B cell (primary cell): ENCODE results near the gene SZT2. TPM values are rescaled to one million over a fixed set of nuclear protein-coding genes. Genes with fewer than 3 reads are reported as not detected.

Experiments used
- ATAC-seq: fragments of 200-7000 bp; cut with Tn5 transposase; one replicate; pipeline ENCODE4 v1.10.0; 2021; ENCODE audit warnings: low read depth, mild to moderate bottlenecking, moderate number of reproducible peaks, moderate library complexity
- CTCF ChIA-PET: fragments of 350-600 bp; sonication (Branson Sonifier 250); formaldehyde crosslinking; loops from one replicate; lab custom pipeline; 2021; ENCODE audit warnings: antibody characterized with exemption, inconsistent platforms; lab: Charles Lee
- POLR2A ChIA-PET: fragments of 350-600 bp; sonication (Branson Sonifier 250); formaldehyde crosslinking; loops from one replicate; lab custom pipeline; 2021; ENCODE audit warnings: antibody characterized with exemption; lab: Charles Lee
- DNase-seq: peaks from one replicate; pipeline ENCODE4 v3.0.0; 2013
- H2AFZ ChIP-seq: 2 replicates; pipeline ENCODE4 v1.6.1; 2012; ENCODE audit warnings: mild to moderate bottlenecking, low read depth, low read length; ENCODE audit not compliant: insufficient read depth, poor library complexity, severe bottlenecking
- H3K27ac ChIP-seq, 2 donors: 1 replicate in 1 of 2; 2 replicates in 1 of 2; pipeline ENCODE4 v1.5.1; 2012 to 2013; ENCODE audit warnings: low read length in 2 of 2, mild to moderate bottlenecking in 2 of 2, moderate library complexity in 1 of 2
- H3K27me3 ChIP-seq, 4 experiments: fragments of 200-600 bp in 1 of 4; sonication (generic) in 1 of 4; replicated peaks in 1 of 4; 1 replicate in 2 of 4; 2 replicates in 2 of 4; pipeline versions ENCODE4 v1.6.1 to v1.7.0; 2013 to 2016; ENCODE audit warnings: low read length in 3 of 4, mild to moderate bottlenecking in 2 of 4, mixed read lengths in 1 of 4, moderate library complexity in 1 of 4; ENCODE audit not compliant: insufficient read depth in 4 of 4, control insufficient read depth in 3 of 4; ENCODE audit errors: control extremely low read depth in 1 of 4
- H3K36me3 ChIP-seq, 2 experiments: replicated peaks in 1 of 2; 1 replicate in 1 of 2; 2 replicates in 1 of 2; pipeline versions ENCODE4 v1.6.1 to v1.7.1; 2013; ENCODE audit warnings: low read length in 1 of 2; ENCODE audit not compliant: insufficient read depth in 2 of 2, control insufficient read depth in 1 of 2; ENCODE audit errors: control extremely low read depth in 1 of 2, extremely low read depth in 1 of 2
- H3K4me1 ChIP-seq, 2 donors: fragments of 200-600 bp in 1 of 2; sonication (generic) in 1 of 2; 1 replicate in 1 of 2; 2 replicates in 1 of 2; pipeline versions ENCODE4 v1.5.1 to v1.6.1; 2013 to 2017; ENCODE audit warnings: low read length in 2 of 2; ENCODE audit not compliant: control insufficient read depth in 2 of 2, insufficient read depth in 2 of 2
- H3K4me2 ChIP-seq: replicated peaks from 2 replicates; pipeline ENCODE3; 2012; ENCODE audit warnings: mild to moderate bottlenecking, low read depth, low read length; ENCODE audit not compliant: poor library complexity, severe bottlenecking
- H3K4me3 ChIP-seq, 5 experiments: fragments of 200-600 bp in 1 of 5; sonication (generic) in 1 of 5; 1 replicate in 3 of 5; 2 replicates in 2 of 5; pipeline versions ENCODE4 v1.5.1 to v1.7.0; 2011 to 2016; ENCODE audit warnings: low read length in 4 of 5, mild to moderate bottlenecking in 4 of 5, low read depth in 2 of 5, control low read depth in 1 of 5, moderate library complexity in 1 of 5; ENCODE audit not compliant: insufficient read depth in 1 of 5; ENCODE audit errors: control extremely low read depth in 1 of 5, extremely low read depth in 1 of 5
- H3K79me2 ChIP-seq: fragments of 200-600 bp; sonication (generic); one replicate; pipeline ENCODE4 v1.6.0; 2016; ENCODE audit warnings: low read length; ENCODE audit not compliant: control insufficient read depth, insufficient read depth
- H3K9ac ChIP-seq: fragments of 200-600 bp; sonication (generic); 2 replicates; pipeline ENCODE4 v1.6.1; 2017; ENCODE audit warnings: mild to moderate bottlenecking, low read length, moderate library complexity
- H3K9me3 ChIP-seq, 3 donors: one replicate each; pipeline versions ENCODE4 v1.6.1 to v1.7.1; 2013; ENCODE audit warnings: low read length in 2 of 3; ENCODE audit not compliant: control insufficient read depth in 2 of 3, insufficient read depth in 1 of 3; ENCODE audit errors: control extremely low read depth in 1 of 3
- H4K20me1 ChIP-seq: 2 replicates; pipeline ENCODE4 v1.6.0; 2012; ENCODE audit warnings: mild to moderate bottlenecking, low read length; ENCODE audit not compliant: insufficient read depth, control insufficient read depth, poor library complexity, severe bottlenecking
- H3K27ac Mint-ChIP-seq: one replicate; pipeline ENCODE4 v1.8.0; 2021; ENCODE audit warnings: mixed read lengths
- H3K27me3 Mint-ChIP-seq: one replicate; pipeline ENCODE4 v1.8.0; 2021; ENCODE audit warnings: mixed read lengths
- H3K4me1 Mint-ChIP-seq: one replicate; pipeline ENCODE4 v1.8.0; 2021; ENCODE audit warnings: mixed read lengths
- H3K4me3 Mint-ChIP-seq: one replicate; pipeline ENCODE4 v1.8.0; 2021; ENCODE audit warnings: mixed read lengths
- H3K9me3 Mint-ChIP-seq: one replicate; pipeline ENCODE4 v1.8.0; 2022; ENCODE audit warnings: mixed read lengths; ENCODE audit not compliant: insufficient read depth
- CTCF ChIP-seq: fragments of 200-600 bp; IDR thresholded peaks from one replicate; pipeline ENCODE4 v1.8.0; 2022; ENCODE audit warnings: antibody characterized with exemption, mild to moderate bottlenecking
- EZH2 ChIP-seq: IDR thresholded peaks from 2 replicates; pipeline ENCODE4 v1.6.1; 2012; ENCODE audit warnings: borderline replicate concordance, low read depth, mild to moderate bottlenecking, moderate library complexity, low read length; ENCODE audit not compliant: insufficient read depth, poor library complexity, severe bottlenecking
- WGBS: methylation state at CpG from one replicate; pipeline ENCODE4 v1.1.5; 2013; ENCODE audit warnings: missing lambda C conversion rate; ENCODE audit not compliant: insufficient coverage; 5-methylcytosine and 5-hydroxymethylcytosine counted together
- intact Hi-C: fragments of 100-400 bp; cut with micrococcal nuclease; formaldehyde crosslinking; loops from one replicate; pipeline ENCODE4 v1.10.0; 2022
- polyA plus RNA-seq: library from polyadenylated mRNA; depleted of rRNA; stranded (reverse); fragments of >200 nt; gene quantifications from 2 replicates; pipeline ENCODE4 v1.2.3, GENCODE V29; 2012
- total RNA-seq, 2 donors: library from RNA; stranded (reverse); fragments of 120-200 nt in 1 of 2; gene quantifications; 1 replicate in 1 of 2; 2 replicates in 1 of 2; pipeline versions ENCODE4 v1.2.3 to v1.2.4, GENCODE V29; 2013 to 2022

The SZT2 gene
- total and polyA plus RNA-seq, 2 donors (not counting 1 experiment from before 2014, with no cell fraction given), result 41.4 to 197 TPM

- Mint-ChIP-seq H3K27ac (no peak overlapping the region), H3K9me3 (no peaks in the 10 kb centered on the region), H3K4me3 (no peak overlapping the region), H3K4me1 (no peaks in the 10 kb centered on the region), H3K27me3 (no peaks in the 10 kb centered on the region)
- TF ChIP-seq CTCF, result no peak
- TF ChIP-seq EZH2, result no peak
- H3K9me3 ChIP-seq, result no peaks in the 10 kb centered on the region
- POLR2A ChIA-PET, result no interaction called here
- H4K20me1 ChIP-seq, result no peaks in the 10 kb centered on the region
- DNase-seq, result no peak
- H2AFZ ChIP-seq, result no peak overlapping the region
- ATAC-seq, result no peak
- CTCF ChIA-PET, result no interaction called here
- H3K9ac ChIP-seq, result no peak overlapping the region
- H3K27me3 ChIP-seq, result no peaks in the 10 kb centered on the region
- H3K36me3 ChIP-seq, result peaks cover 3 to 89% of the 10 kb centered on the region in 2 experiments
- WGBS, result 96% methylated on average over 5 of the region's 12 CpGs
- H3K27ac ChIP-seq, result no peak overlapping the region
- H3K4me3 ChIP-seq, result no peak overlapping the region
- intact Hi-C loops, result no loop called here
- no peaks in the 10 kb centered on the region for H3K4me1 ChIP-seq
- no peaks in the 10 kb centered on the region for H3K79me2 ChIP-seq
- no peak overlapping the region for H3K4me2 ChIP-seq
Observed at GRCh38 chr1:43421976-43422750, 32.5 kb downstream of the SZT2 start.

GRCh38 chr1:43422995-43423671 lies 33.4 kb downstream of the SZT2 start:
- POLR2A ChIA-PET, result no interaction called here
- WGBS, result 97% methylated on average over 16 of the region's 16 CpGs
- H3K4me3 Mint-ChIP-seq, result no peak overlapping the region

More at GRCh38 chr1:43422995-43423671, 33.4 kb downstream of the SZT2 start:
- Histone ChIP-seq H3K9me3 (no peaks in the 10 kb centered on the region), H3K27ac (no peak overlapping the region), H2AFZ (no peak overlapping the region), H3K4me1 (no peaks in the 10 kb centered on the region), H3K4me2 (no peak overlapping the region), H3K9ac (no peak overlapping the region), H3K27me3 (no peaks in the 10 kb centered on the region), H3K4me3 (no peak overlapping the region), H3K79me2 (no peaks in the 10 kb centered on the region), H3K36me3 (peaks cover 0 to 88% of the 10 kb centered on the region in 2 experiments), H4K20me1 (no peaks in the 10 kb centered on the region)
- no peak for ATAC-seq
- Mint-ChIP-seq H3K4me1 (no peaks in the 10 kb centered on the region), H3K27ac (no peak overlapping the region), H3K27me3 (no peaks in the 10 kb centered on the region), H3K9me3 (no peaks in the 10 kb centered on the region)
- intact Hi-C loops, result no loop called here
- CTCF ChIA-PET, result no interaction called here
- TF ChIP-seq CTCF (no peak), EZH2 (no peak)
- DNase-seq, result no peak
